Caco-2 (cell line): ENCODE measurements around the gene ATXN3L. TPM values are rescaled to one million over a fixed set of nuclear protein-coding genes. Genes with fewer than 3 reads are reported as not detected.

Experiments
- BruUV-seq: library from RNA; stranded (reverse); fragments of 400-500 nt; replicated peaks from 2 replicates; lab custom pipeline; 2021; lab: Mats Ljungman, UMichigan
- CTCF ChIA-PET: fragments of 300-600 bp; sonication (Branson Sonifier 250); formaldehyde crosslinking; loops from one replicate; lab custom pipeline; 2022; ENCODE audit warnings: antibody characterized with exemption; lab: Charles Lee
- POLR2A ChIA-PET: fragments of 300-600 bp; sonication (Branson Sonifier 250); formaldehyde crosslinking; loops from one replicate; lab custom pipeline; 2022; ENCODE audit warnings: antibody characterized with exemption; lab: Charles Lee
- DNase-seq, 2 experiments: peaks; one replicate each; pipeline versions ENCODE4 v3.0.0 to v3.0.0-alpha.2; 2020 to 2022
- H3K27me3 ChIP-seq: replicated peaks from 2 replicates; pipeline ENCODE4 v1.6.0; 2011; ENCODE audit warnings: low read length; ENCODE audit not compliant: control insufficient read depth, insufficient read depth
- H3K36me3 ChIP-seq: 2 replicates; pipeline ENCODE4 v1.5.1; 2011; ENCODE audit warnings: low read length; ENCODE audit not compliant: control insufficient read depth, insufficient read depth
- H3K4me1 ChIP-seq: fragments of 250-450 bp; sonication (Bioruptor Pico); 2 replicates; pipeline ENCODE4 v1.5.1; 2020; ENCODE audit warnings: mild to moderate bottlenecking
- H3K4me3 ChIP-seq: 2 replicates; pipeline ENCODE4 v1.5.1; 2011; ENCODE audit warnings: low read depth, mild to moderate bottlenecking, control low read depth, low read length
- H3K9me3 ChIP-seq: fragments of 250-450 bp; sonication (Bioruptor Pico); 2 replicates; pipeline ENCODE4 v1.5.1; 2020; ENCODE audit warnings: mild to moderate bottlenecking, moderate library complexity
- H3K27ac Mint-ChIP-seq: one replicate; pipeline ENCODE4 v1.8.0; 2022; ENCODE audit warnings: mixed read lengths; ENCODE audit not compliant: unreplicated experiment
- H3K27me3 Mint-ChIP-seq: one replicate; pipeline ENCODE4 v1.8.0; 2022; ENCODE audit warnings: mixed read lengths; ENCODE audit not compliant: insufficient read depth, unreplicated experiment
- H3K36me3 Mint-ChIP-seq: one replicate; pipeline ENCODE4 v1.8.0; 2022; ENCODE audit warnings: mild to moderate bottlenecking, mixed read lengths; ENCODE audit not compliant: insufficient read depth, unreplicated experiment
- H3K4me1 Mint-ChIP-seq: one replicate; pipeline ENCODE4 v1.8.0; 2022; ENCODE audit warnings: low read depth, mixed read lengths; ENCODE audit not compliant: unreplicated experiment
- H3K4me3 Mint-ChIP-seq: one replicate; pipeline ENCODE4 v1.8.0; 2022; ENCODE audit warnings: mild to moderate bottlenecking, moderate library complexity, mixed read lengths; ENCODE audit not compliant: unreplicated experiment
- H3K9me3 Mint-ChIP-seq: one replicate; pipeline ENCODE4 v1.8.0; 2022; ENCODE audit warnings: mixed read lengths; ENCODE audit not compliant: unreplicated experiment
- intact Hi-C: fragments of 100-400 bp; cut with micrococcal nuclease; formaldehyde crosslinking; loops from one replicate; pipeline ENCODE4 v1.10.0; 2022; ENCODE audit not compliant: unreplicated experiment
- total RNA-seq: library from RNA; stranded (reverse); gene quantifications from 2 replicates; pipeline ENCODE4 v1.2.3, GENCODE V29; 2022
- TF ChIP-seq, protein P1 (sequence below), 2 experiments: fragments of 200-600 bp in 1 of 2; IDR thresholded peaks; 1 replicate in 1 of 2; 2 replicates in 1 of 2; pipeline versions ENCODE4 v1.5.1 to v1.8.0; 2011 to 2022; ENCODE audit warnings: antibody characterized with exemption in 1 of 2, control low read depth in 1 of 2, inconsistent platforms in 1 of 2, low read depth in 1 of 2, low read length in 1 of 2, mild to moderate bottlenecking in 1 of 2, moderate library complexity in 1 of 2; ENCODE audit not compliant: insufficient read depth in 1 of 2, severe bottlenecking in 1 of 2, unreplicated experiment in 1 of 2

The ATXN3L gene
- total RNA-seq, 1 experiment from 2014 or later: not detected

DNA sequence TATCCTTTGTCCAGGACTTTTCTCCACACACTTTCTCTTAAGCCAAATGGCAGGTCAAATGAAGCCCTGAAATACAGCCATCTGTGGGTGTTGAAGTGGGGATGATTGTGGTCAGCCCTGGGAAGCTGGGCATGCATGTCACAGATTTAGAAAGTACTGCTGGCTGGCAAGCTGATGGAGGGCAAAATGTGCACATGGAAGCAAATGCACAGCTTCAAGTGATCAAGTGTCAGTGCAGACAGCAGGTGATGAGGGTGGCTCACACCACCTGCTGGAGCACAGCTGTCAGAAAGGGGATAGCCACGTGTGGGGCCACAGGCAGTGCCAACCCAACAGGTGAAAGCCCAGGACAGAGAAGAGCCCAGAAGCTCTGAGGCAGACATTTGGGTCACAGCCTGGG lies 40.3 kb upstream of the ATXN3L start:
- Mint-ChIP-seq H3K36me3 (no peaks in the 10 kb centered on the region), H3K27ac (no peak overlapping the region), H3K4me1 (peaks cover 7% of the 10 kb centered on the region), H3K4me3 (no peak overlapping the region), H3K9me3 (no peaks in the 10 kb centered on the region), H3K27me3 (no peaks in the 10 kb centered on the region)
- H3K4me1 ChIP-seq: no peaks in the 10 kb centered on the region
- no peaks in the 10 kb centered on the region for H3K27me3 ChIP-seq
- TF ChIP-seq, protein P1, sequence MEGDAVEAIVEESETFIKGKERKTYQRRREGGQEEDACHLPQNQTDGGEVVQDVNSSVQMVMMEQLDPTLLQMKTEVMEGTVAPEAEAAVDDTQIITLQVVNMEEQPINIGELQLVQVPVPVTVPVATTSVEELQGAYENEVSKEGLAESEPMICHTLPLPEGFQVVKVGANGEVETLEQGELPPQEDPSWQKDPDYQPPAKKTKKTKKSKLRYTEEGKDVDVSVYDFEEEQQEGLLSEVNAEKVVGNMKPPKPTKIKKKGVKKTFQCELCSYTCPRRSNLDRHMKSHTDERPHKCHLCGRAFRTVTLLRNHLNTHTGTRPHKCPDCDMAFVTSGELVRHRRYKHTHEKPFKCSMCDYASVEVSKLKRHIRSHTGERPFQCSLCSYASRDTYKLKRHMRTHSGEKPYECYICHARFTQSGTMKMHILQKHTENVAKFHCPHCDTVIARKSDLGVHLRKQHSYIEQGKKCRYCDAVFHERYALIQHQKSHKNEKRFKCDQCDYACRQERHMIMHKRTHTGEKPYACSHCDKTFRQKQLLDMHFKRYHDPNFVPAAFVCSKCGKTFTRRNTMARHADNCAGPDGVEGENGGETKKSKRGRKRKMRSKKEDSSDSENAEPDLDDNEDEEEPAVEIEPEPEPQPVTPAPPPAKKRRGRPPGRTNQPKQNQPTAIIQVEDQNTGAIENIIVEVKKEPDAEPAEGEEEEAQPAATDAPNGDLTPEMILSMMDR (IDR thresholded peaks at IDR 0.05; ENCODE audit: insufficient read depth in 1 of 2, low read depth in 1 of 2, low read length in 1 of 2, severe bottlenecking in 1 of 2, unreplicated experiment in 1 of 2): no peak
- no peaks in the 10 kb centered on the region for H3K36me3 ChIP-seq
- no peak for DNase-seq
- ChIA-PET POLR2A (no interaction called here), CTCF (no interaction called here)
- no peaks in the 10 kb centered on the region for H3K9me3 ChIP-seq
- no peak overlapping the region for H3K4me3 ChIP-seq
- intact Hi-C loops: no loop called here
- BruUV-seq: no TSS peak

GRCh38 chrX:13357925-13358324 lies 38.1 kb upstream of the ATXN3L start:
- peak overlapping the region; percentile 67 for H3K27ac Mint-ChIP-seq
- H3K9me3 Mint-ChIP-seq: no peaks in the 10 kb centered on the region
- no peak overlapping the region for H3K4me3 Mint-ChIP-seq
- no peaks in the 10 kb centered on the region for H3K36me3 ChIP-seq
- ChIA-PET CTCF (interaction anchor here (1.3 kb wide), 1 partner anchor 411 kb away, joined by 3 read pairs; no protein-coding TSS in a partner anchor), POLR2A (interaction anchor here (0.5 kb wide), 1 partner anchor 382 kb away, joined by 6 read pairs; no protein-coding TSS in a partner anchor)
- no peaks in the 10 kb centered on the region for H3K27me3 Mint-ChIP-seq
- peaks cover 11% of the 10 kb centered on the region for H3K4me1 Mint-ChIP-seq
- H3K27me3 ChIP-seq: no peaks in the 10 kb centered on the region
- intact Hi-C loops: no loop called here
- BruUV-seq: no TSS peak
- TF ChIP-seq, protein P1 (IDR thresholded peaks at IDR 0.05; ENCODE audit: insufficient read depth in 1 of 2, low read depth in 1 of 2, low read length in 1 of 2, severe bottlenecking in 1 of 2, unreplicated experiment in 1 of 2): no peak
- H3K36me3 Mint-ChIP-seq: no peaks in the 10 kb centered on the region
- no peaks in the 10 kb centered on the region for H3K4me1 ChIP-seq
- no peak for DNase-seq
- no peaks in the 10 kb centered on the region for H3K9me3 ChIP-seq
- no peak overlapping the region for H3K4me3 ChIP-seq

DNA sequence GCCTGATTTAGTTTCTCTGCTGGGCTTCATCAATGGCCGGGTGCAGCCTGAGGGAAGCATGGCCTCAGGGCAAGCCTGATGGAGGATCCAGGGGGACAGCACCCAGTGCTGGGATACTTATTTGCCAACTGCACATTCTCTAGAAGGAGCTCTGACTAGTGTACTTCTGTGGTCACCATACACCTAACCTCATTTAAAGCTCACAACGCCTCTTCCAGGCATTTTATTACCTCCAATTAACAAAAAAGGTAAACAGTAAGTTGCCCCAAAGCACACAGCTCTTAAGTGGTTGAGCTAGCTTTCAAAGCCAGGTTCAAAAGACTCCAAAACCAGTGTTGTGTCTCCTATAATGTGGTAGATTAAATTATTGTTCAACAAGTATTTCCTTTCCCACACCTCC lies 26.8 kb upstream of the ATXN3L start:
- H3K4me3 ChIP-seq: no peak overlapping the region
- Mint-ChIP-seq H3K9me3 (no peaks in the 10 kb centered on the region), H3K4me1 (no peaks in the 10 kb centered on the region), H3K27ac (peak overlapping the region; percentile 42), H3K4me3 (no peak overlapping the region), H3K27me3 (no peaks in the 10 kb centered on the region), H3K36me3 (no peaks in the 10 kb centered on the region)
- BruUV-seq: no TSS peak
- H3K36me3 ChIP-seq: no peaks in the 10 kb centered on the region
- no peaks in the 10 kb centered on the region for H3K9me3 ChIP-seq
- no peaks in the 10 kb centered on the region for H3K4me1 ChIP-seq
- no peak for DNase-seq
- intact Hi-C loops: no loop called here
- H3K27me3 ChIP-seq: no peaks in the 10 kb centered on the region
- ChIA-PET CTCF (no interaction called here), POLR2A (no interaction called here)
- TF ChIP-seq, protein P1 (IDR thresholded peaks at IDR 0.05; ENCODE audit: insufficient read depth in 1 of 2, low read depth in 1 of 2, low read length in 1 of 2, severe bottlenecking in 1 of 2, unreplicated experiment in 1 of 2): no peak
